Lower leg skin (tissue), 4 donors: ENCODE data around the gene LAMC2. TPM values are rescaled to one million over a fixed set of nuclear protein-coding genes. Genes with fewer than 3 reads are reported as not detected.

Source experiments
- DNase-seq, 2 donors: peaks; one replicate each; pipeline ENCODE4 v3.0.0-alpha.2; 2019; ENCODE audit warnings: low spot score in 2 of 2
- H3K4me3 ChIP-seq: fragments of 200-600 bp; sonication (generic); 2 replicates; pipeline ENCODE4 v1.5.1; 2017; ENCODE audit warnings: mild to moderate bottlenecking, low read depth; ENCODE audit not compliant: poor library complexity, severe bottlenecking
- POLR2A ChIP-seq, 2 donors: fragments of 450-650 bp; IDR thresholded peaks; one replicate each; pipeline ENCODE4 v1.6.1; 2016 to 2017; ENCODE audit warnings: antibody characterized with exemption in 2 of 2, mild to moderate bottlenecking in 1 of 2, moderate library complexity in 1 of 2
- WGBS, 2 donors: methylation state at CpG; one replicate each; pipeline ENCODE4 v1.1.5; 2018; 5-methylcytosine and 5-hydroxymethylcytosine counted together
- intact Hi-C: fragments of 100-400 bp; cut with DNase I; formaldehyde crosslinking; loops from one replicate; pipeline ENCODE4 v1.15.0; 2023; ENCODE audit warnings: low total_unique reads
- total RNA-seq, 4 donors: library from RNA; depleted of rRNA; stranded (reverse); fragments of >200 nt; gene quantifications; one replicate each; pipeline ENCODE4 v1.1.0, GENCODE V29; 2016
- TF ChIP-seq, protein P1 (sequence below), 3 donors: fragments of 450-650 bp; IDR thresholded peaks; one replicate each; pipeline ENCODE4 v1.5.1; 2016; ENCODE audit warnings: antibody characterized with exemption in 3 of 3, mild to moderate bottlenecking in 3 of 3, moderate library complexity in 2 of 3

LAMC2 gene
- total RNA-seq, 4 donors from 2014 or later, result 29.6 to 36.8 (median 33.1) TPM

GRCh38 chr1:183278739-183279591, 92.9 kb downstream of the LAMC2 start:
- no peak for DNase-seq
- intact Hi-C loops, result no loop called here
- 52 to 54% methylated on average over 10 to 12 of the region's 12 CpGs for WGBS, 2 donors
- TF ChIP-seq, protein P1, sequence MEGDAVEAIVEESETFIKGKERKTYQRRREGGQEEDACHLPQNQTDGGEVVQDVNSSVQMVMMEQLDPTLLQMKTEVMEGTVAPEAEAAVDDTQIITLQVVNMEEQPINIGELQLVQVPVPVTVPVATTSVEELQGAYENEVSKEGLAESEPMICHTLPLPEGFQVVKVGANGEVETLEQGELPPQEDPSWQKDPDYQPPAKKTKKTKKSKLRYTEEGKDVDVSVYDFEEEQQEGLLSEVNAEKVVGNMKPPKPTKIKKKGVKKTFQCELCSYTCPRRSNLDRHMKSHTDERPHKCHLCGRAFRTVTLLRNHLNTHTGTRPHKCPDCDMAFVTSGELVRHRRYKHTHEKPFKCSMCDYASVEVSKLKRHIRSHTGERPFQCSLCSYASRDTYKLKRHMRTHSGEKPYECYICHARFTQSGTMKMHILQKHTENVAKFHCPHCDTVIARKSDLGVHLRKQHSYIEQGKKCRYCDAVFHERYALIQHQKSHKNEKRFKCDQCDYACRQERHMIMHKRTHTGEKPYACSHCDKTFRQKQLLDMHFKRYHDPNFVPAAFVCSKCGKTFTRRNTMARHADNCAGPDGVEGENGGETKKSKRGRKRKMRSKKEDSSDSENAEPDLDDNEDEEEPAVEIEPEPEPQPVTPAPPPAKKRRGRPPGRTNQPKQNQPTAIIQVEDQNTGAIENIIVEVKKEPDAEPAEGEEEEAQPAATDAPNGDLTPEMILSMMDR (IDR thresholded peaks at IDR 0.05), result no peak
- TF ChIP-seq POLR2A (IDR thresholded peaks at IDR 0.05), result no peak
- H3K4me3 ChIP-seq, result no peak overlapping the region

- WGBS, 2 donors, result 46 to 61% methylated on average over 6 of the region's 6 CpGs
- intact Hi-C loops, result loop anchor here (10.0 kb wide), 1 partner anchor 345 kb away; no protein-coding TSS in a partner anchor
- DNase-seq, result no peak
- TF ChIP-seq, protein P1 (IDR thresholded peaks at IDR 0.05), result no peak
- no peak for TF ChIP-seq POLR2A (IDR thresholded peaks at IDR 0.05)
- no peak overlapping the region for H3K4me3 ChIP-seq
These were observed 93.8 kb downstream of the LAMC2 start for GRCh38 chr1:183279835-183280234.

DNA sequence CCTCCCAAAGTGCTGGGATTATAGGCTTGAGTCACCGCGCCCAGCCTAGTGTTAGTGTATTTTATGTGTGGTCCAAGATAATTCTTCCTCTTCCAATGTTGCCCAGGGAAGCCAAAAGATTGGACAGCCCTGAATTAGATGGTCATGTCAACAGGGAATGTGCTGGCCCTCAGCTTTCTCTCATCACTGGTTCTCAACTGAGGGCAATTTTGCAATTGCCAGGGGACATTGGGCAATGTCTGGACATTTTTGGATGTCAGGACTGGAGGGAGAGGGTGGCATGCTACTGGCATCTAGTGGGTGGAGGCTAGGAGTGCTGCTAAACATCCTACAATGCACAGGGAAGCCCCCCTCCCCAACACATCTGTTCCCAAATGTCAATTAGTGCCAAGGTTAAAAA, 95.0 kb downstream of the LAMC2 start:
- no peak overlapping the region for H3K4me3 ChIP-seq
- peak; percentile 77 to 92 for DNase-seq
- WGBS, 2 donors, result 93 to 97% methylated on average over 2 of the region's 2 CpGs
- intact Hi-C loops, result loop anchor here (10.0 kb wide), 1 partner anchor 344 kb away; no protein-coding TSS in a partner anchor
- TF ChIP-seq, protein P1 (IDR thresholded peaks at IDR 0.05), result no peak
- no peak for TF ChIP-seq POLR2A (IDR thresholded peaks at IDR 0.05)

DNA sequence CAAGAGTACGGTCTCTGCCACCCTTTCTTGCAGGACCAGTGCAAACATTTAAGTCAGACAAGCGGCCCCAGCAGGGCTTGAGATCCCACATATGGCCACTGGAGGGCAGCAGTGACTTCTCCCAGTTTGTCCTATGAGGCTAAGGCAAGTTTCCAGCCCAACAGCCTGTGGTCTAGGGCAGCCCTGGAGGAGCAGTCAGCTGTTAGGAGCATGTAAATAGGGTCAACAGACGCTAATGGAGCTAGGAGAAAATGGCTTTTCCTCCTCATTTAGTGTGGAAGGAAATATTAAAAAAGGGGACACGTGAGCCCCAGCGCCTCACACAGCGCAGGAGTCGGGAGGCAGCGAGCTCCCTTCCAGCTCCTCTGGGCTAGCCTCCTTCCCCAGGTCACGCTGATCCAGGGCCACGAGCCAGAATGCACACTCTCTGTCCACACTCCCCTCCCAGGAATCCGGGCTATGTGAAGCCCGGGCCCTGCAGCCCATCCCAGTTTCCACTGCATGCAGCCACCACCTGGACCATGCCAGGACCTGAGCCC, 95.6 kb downstream of the LAMC2 start:
- WGBS, 2 donors, result 25 to 29% methylated on average over 10 to 12 of the region's 12 CpGs
- DNase-seq, result peak; percentile 94 to 98
- no peak for TF ChIP-seq POLR2A (IDR thresholded peaks at IDR 0.05)
- TF ChIP-seq, protein P1 (IDR thresholded peaks at IDR 0.05), result peak in 1 of 3 donors; percentile 89
- no peak overlapping the region for H3K4me3 ChIP-seq
- intact Hi-C loops, result loop anchor here (10.0 kb wide), 1 partner anchor 343 kb away; no protein-coding TSS in a partner anchor

DNA sequence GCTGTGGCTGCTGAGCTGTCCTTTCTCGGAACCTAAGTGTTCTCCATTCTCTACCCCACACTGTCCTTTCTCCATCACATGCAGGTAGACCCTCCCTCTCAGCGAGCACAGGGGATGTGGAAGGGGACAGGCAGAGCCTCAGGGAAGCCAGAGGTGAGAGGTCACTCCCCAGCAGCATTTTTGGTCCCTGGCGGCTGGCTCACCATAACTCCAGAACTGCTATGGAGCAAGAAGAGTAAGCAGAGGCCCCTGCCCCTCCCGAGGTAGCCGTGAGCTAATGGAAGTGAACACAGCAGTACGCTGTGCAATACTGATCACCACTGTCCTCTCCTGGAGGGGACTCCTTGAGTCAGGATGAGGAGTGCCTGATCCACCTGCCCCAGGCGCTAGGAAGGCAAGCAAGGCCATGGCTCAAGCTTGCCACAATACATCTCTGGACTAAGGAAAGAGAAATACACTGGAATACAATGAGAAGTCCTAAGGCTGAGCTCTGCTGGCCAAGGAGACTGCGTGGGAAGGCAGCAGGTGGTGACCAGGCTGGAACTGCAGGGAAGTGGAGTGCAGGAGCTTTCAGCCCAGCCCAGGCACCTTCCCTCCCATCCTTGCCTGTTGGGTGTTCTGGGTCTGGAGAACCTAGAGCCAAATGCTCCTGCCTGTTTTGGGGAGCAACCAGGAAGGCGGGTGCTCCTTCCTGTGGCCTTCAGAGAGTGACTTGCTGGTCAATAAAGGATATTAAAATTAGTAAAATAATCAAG, 96.2 kb downstream of the LAMC2 start:
- TF ChIP-seq, protein P1 (IDR thresholded peaks at IDR 0.05), result no peak
- TF ChIP-seq POLR2A (IDR thresholded peaks at IDR 0.05), result no peak
- no peak for DNase-seq

More for the DNA sequence above, 96.2 kb downstream of the LAMC2 start:
- no peak overlapping the region for H3K4me3 ChIP-seq
- intact Hi-C loops, result loop anchor here (10.0 kb wide), 1 partner anchor 343 kb away; no protein-coding TSS in a partner anchor
- WGBS, 2 donors, result 78 to 87% methylated on average over 9 of the region's 9 CpGs
